GM21576 (cell line): ENCODE data around the gene ARL13B.
"Not testable (repeated sequence)": the region's sequence is repeated elsewhere in the genome, so short reads cannot be mapped to it uniquely, and the experiment has no call there.

Source experiments
- ATAC-seq: cut with Tn5 transposase; IDR thresholded peaks from one replicate; pipeline ENCODE4 v1.9.1; 2021; ENCODE audit warnings: mild to moderate bottlenecking, moderate library complexity; ENCODE audit not compliant: unreplicated experiment

ARL13B gene

DNA sequence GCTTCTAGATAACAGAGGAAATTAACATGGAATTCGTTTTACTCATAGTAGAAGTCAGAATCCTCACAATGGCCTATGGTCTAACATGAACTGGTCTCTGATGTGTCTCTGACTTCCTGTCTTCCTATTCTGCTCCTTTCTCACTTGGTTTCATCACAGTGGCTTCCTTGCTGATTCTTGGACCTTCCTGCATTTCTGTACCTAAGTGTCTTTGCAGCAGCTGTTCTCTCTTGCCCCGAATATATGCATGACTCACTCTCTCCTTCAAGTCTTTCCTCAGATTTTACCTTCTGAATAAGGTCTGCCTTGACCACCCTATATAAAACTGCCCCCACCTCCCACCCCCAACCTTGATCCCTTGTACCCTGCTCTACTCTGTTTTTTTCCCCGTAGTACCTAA is 14.1 kb downstream of the ARL13B start:
- no peak for ATAC-seq

DNA sequence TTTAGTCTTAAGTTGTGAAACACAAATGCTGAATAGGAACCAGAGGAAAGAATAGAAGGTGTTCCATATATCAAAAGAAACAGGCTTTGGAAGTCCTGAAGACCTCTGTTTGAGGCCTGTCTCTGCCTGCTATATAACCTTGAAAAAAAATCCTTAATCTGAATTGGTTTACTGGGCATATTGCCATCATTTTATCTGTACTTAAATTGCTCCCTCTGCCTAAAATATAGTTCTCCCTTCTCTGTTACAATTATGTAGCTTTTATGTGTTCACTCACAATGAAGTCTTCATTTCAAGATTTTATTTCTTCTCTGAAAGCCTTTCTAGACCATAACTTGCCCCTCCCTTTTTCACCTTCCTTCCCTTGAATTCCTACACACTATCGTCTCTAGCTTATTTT is 21.2 kb downstream of the ARL13B start:
- ATAC-seq = no peak

GRCh38 chr3:94001827-94002495 is 22.0 kb downstream of the ARL13B start:
- ATAC-seq = no peak

GRCh38 chr3:94004301-94004910 is 24.5 kb downstream of the ARL13B start:
- ATAC-seq = peak; percentile 96

- no peak for ATAC-seq
Measured at GRCh38 chr3:94008253-94008652, 28.3 kb downstream of the ARL13B start.

DNA sequence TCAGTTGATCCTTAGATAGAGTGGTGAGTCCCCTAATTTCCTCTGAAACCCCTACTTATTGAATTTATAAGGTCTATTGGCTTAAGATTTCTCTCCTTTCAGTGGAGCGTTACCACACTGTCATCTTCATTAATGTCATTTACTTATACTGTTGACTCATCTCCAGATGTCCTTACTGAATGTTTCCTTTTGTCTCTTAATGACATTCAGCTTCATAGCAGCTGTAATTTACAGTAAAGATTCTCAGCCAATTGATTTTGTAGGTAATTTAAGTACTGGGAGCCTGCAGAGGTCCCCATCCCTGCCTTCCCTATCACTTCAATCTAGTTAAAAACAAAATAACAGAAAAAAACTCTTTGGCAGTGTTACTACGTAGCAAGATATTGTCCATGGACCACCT is 29.7 kb downstream of the ARL13B start:
- ATAC-seq = no peak

GRCh38 chr3:94011233-94011711 is 31.3 kb downstream of the ARL13B start:
- ATAC-seq = no peak

GRCh38 chr3:94012185-94012584 is 32.2 kb downstream of the ARL13B start:
- no peak for ATAC-seq

GRCh38 chr3:94015025-94015424 is 35.1 kb downstream of the ARL13B start:
- no peak for ATAC-seq

- ATAC-seq = no peak
Measured at GRCh38 chr3:94019659-94020058, 39.7 kb downstream of the ARL13B start.

GRCh38 chr3:94020293-94020692 is 40.3 kb downstream of the ARL13B start:
- ATAC-seq = no peak

GRCh38 chr3:94024385-94024784 is 44.4 kb downstream of the ARL13B start:
- ATAC-seq = no peak

GRCh38 chr3:94026623-94027022 is 46.7 kb downstream of the ARL13B start:
- no peak for ATAC-seq

DNA sequence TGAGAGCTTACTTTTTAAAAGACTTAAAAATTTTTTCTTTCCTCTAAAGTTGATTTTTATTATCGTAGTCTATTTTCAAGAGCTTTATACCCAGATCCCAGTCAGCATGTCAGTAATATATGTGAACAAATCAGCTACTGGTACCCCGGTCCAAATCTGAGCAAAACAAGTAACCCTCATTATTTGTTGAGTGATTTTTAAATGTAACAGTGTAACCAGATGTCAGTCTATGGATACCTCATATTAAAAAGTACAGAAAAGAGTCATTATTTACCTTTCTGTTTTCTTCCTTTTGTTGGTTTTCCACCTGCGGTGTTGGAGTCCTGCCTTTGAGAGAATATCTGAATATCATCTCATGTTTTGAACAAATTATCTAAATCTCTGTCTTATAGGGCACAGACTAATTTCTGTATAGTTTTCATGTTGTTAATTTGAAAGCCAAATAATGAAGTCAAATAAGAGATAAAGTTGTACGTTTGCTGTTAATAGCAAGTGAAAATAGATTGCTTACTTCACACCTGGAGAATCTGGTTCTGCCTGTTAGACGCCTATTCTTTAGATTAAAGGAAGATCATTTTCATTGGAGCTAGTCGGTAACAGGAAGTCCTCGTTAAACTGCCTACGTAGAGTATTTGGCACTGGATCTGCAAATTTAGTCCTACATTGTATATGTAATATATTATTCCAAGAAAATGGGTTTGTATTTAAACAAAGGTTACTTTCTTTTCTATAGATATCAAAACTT is 48.3 kb downstream of the ARL13B start, which contains the start of gene STX19:
Gene STX19 (minus strand): TSS at position 505 of the 745 bp plus-strand sequence. CDS start 13,328 bp downstream, outside the sequence.
- ATAC-seq = no peak

DNA sequence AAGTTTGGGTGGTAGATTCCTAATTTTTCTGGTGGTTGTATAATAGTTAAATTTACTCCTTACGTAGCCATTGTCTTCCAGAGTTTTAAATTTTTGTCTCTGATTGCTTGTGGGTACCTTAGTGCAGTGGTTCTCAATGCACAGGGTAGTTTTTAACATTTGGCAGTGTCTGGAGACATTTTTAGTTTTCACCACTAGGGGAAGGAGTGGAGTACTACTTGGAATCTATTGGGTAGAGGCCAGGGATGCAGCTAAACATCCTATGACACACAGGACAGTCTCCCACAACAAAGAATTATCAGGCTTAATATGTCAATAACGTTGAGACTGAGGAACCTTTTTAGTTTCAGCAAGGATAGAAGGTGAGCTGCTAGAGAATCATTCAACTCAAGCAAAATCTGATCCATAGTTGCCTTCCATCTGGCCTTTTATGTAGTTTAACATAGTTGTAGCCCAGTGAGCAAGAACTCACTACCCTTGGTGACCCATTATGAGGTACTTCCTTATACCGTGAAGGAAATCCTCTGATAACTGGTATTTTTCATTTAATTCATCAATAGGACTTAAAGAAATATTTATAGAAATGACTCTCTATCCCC is 57.1 kb downstream of the ARL13B start:
- ATAC-seq = peak; percentile 88

GRCh38 chr3:94043285-94043684 is 63.3 kb downstream of the ARL13B start:
- ATAC-seq = no peak

DNA sequence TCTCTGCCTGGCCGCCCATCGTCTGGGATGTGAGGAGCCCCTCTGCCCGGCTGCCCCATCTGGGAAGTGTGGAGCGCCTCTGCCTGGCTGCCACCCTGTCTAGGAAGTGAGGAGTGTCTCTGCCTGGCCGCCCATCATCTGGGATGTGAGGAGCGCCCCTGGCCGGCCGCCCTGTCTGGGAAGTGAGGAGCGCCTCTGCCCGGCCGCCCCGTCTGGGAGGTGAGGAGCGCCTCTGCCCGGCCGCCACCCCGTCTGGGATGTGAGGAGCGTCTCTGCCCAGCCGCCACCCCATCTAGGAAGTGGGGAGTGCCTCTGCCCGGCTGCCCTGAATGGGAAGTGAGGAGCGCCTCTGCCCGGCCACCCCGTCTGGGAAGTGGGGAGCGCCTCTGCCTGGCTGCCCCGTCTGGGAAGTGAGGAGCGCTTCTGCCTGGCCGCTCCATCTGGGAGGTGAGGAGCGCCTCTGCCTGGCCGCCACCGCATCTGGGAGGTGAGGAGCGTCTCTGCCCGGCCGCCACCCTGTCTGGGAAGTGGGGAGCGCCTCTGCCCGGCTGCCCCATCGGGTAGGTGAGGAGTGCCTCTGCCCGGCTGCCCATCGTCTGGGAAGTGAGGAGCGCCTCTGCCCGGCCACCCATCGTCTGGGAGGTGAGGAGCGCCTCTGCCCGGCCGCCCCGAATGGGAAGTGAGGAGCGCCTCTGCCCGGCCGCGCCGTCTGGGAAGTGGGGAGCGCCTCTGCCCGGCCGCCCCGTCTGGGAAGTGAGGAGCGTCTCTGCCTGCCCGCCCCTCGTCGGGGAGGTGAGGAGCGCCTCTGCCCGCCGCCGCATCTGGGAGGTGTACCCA is 64.4 kb downstream of the ARL13B start:
- not testable (repeated sequence) for ATAC-seq

DNA sequence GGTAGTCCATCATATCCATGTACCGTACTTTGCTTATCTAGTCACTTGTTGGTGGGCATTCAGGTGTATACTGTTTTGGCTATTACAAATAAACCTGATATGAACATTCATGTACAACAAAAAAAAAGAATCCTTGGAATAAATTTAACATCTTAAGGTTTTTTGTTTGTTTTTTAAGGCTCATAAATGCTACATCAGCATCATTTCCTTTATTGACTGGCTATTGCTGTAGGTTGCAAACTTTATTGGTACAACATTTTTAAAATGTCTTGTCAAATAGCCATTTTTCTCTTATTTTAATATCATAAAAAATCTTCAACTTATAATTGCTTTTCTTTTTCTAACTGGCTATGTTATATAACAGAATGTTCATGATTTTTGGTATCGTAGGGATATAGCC is 66.6 kb downstream of the ARL13B start:
- ATAC-seq = no peak

GRCh38 chr3:94049267-94049666 is 69.3 kb downstream of the ARL13B start:
- no peak for ATAC-seq

- ATAC-seq = no peak
Measured at GRCh38 chr3:94050546-94050945, 70.6 kb downstream of the ARL13B start.

DNA sequence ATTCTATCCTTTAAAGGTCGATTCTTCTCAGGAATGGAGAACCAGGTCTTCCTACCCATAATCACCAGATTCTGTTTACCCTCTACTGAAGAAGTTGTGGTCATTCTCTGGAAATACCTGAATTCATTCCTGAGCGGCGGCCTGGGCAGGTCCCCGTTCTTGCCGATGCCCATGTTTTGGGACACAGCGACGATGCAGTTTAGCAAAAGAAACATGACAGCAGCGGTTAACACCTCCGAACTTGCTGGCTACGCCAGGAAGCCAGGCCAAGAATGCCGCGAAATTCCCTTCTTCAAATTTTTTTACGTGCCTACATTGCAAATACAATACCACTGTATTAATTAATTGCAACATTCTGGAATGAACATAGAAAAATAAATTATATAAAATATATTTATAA is 81.3 kb downstream of the ARL13B start:
- ATAC-seq = no peak
